ENCODE data around the gene FHIT.

- TF ChIP-seq CTCF (IDR thresholded peaks at IDR 0.05) (no peak), EZH2 (IDR thresholded peaks at IDR 0.05) (no peak), EZH2phosphoT487 (IDR thresholded peaks at IDR 0.05) (no peak)
Measured at GRCh38 chr3:60025096-60026050, 1225.9 kb downstream of the FHIT start.

Measured in neural progenitor cell (in vitro differentiated cells).